ENCODE data around the gene SPOCD1. TPM values are rescaled to one million over a fixed set of nuclear protein-coding genes. Genes with fewer than 3 reads are reported as not detected.

Gene SPOCD1
- total RNA-seq, 1 experiment from 2014 or later = 0.54 TPM

DNA sequence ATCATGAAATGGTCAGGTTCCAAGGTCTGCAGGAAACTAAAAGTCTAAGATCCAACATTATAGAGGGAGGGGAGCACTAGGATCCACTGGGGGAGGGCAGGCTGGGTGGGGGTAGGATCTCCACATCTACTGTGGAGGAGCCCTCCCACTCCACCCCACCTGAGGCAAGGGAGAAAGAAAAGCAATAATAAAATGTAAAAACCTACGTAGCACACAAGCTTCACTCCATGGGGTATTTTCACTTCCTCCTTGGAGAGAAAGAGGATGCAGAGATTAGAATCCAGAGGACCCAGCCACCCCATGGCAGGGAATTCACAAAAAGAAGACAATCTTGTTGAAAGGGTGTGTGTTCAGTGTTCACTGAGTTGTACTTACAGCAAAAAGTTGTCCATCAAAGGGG, 14.4 kb downstream of the SPOCD1 start:
- Histone ChIP-seq H3K36me3 (ENCODE audit: control insufficient read depth, insufficient read depth, low read length) (no peaks in the 10 kb centered on the region), H3K27me3 (ENCODE audit: control insufficient read depth, insufficient read depth, low read length) (no peaks in the 10 kb centered on the region), H3K4me3 (ENCODE audit: low read depth in 2 of 2, low read length in 2 of 2) (no peak overlapping the region), H3K4me1 (ENCODE audit: control insufficient read depth, insufficient read depth, low read length) (peaks cover 7% of the 10 kb centered on the region; the same call in 1 of the 2 replicates), H3K9me3 (ENCODE audit: control insufficient read depth, insufficient read depth, low read depth, low read length) (no peaks in the 10 kb centered on the region), H3K27ac (ENCODE audit: low read length) (no peak overlapping the region)
- POLR2A ChIA-PET = no interaction called here
- no peak for ATAC-seq
- intact Hi-C loops (cut with micrococcal nuclease; ENCODE audit: unreplicated experiment) (no loop called here), in situ Hi-C loops (cut with HindIII; ENCODE audit: low pct_unique_long_range_greater_than_20kb, low sequenced_read_pairs) (no loop called here)
- TF ChIP-seq, protein P1, sequence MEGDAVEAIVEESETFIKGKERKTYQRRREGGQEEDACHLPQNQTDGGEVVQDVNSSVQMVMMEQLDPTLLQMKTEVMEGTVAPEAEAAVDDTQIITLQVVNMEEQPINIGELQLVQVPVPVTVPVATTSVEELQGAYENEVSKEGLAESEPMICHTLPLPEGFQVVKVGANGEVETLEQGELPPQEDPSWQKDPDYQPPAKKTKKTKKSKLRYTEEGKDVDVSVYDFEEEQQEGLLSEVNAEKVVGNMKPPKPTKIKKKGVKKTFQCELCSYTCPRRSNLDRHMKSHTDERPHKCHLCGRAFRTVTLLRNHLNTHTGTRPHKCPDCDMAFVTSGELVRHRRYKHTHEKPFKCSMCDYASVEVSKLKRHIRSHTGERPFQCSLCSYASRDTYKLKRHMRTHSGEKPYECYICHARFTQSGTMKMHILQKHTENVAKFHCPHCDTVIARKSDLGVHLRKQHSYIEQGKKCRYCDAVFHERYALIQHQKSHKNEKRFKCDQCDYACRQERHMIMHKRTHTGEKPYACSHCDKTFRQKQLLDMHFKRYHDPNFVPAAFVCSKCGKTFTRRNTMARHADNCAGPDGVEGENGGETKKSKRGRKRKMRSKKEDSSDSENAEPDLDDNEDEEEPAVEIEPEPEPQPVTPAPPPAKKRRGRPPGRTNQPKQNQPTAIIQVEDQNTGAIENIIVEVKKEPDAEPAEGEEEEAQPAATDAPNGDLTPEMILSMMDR (IDR thresholded peaks at IDR 0.05) = no peak
- no peak for TF ChIP-seq TCF7L2 (IDR thresholded peaks at IDR 0.05; ENCODE audit: low read depth, low read length)
- no peak for TF ChIP-seq SIN3A (IDR thresholded peaks at IDR 0.05; ENCODE audit: borderline replicate concordance, insufficient read depth, low read depth, low read length)
- TF ChIP-seq REST (IDR thresholded peaks at IDR 0.05; ENCODE audit: insufficient read depth in 1 of 2, low read depth in 2 of 2, low read length in 1 of 2) = no peak
- no peak for TF ChIP-seq POLR2AphosphoS5 (IDR thresholded peaks at IDR 0.05; ENCODE audit: low read depth, low read length)
- DNase-seq (ENCODE audit: low read depth, low spot score) = no peak
- no TSS peak for BruUV-seq (replicated peaks)
- CTCF ChIA-PET = no interaction called here

DNA sequence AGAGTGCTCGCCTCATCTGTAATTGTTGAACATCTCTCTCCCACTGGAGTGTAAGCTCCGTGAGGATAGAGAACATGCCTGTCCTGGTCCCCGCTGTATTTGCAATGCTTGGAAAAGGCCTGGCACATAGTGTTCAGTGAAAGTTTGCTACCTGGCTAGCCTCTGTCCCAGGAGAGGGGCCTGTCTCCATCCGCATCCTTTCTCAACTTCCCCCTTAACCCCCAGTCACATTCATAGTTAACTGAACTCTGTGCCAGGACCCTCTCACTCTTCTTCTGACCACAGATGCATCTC, 15.2 kb downstream of the SPOCD1 start:
- Histone ChIP-seq H3K9me3 (ENCODE audit: control insufficient read depth, insufficient read depth, low read depth, low read length) (no peaks in the 10 kb centered on the region), H3K4me1 (ENCODE audit: control insufficient read depth, insufficient read depth, low read length) (peaks cover 7% of the 10 kb centered on the region; the same call in 1 of the 2 replicates), H3K27me3 (ENCODE audit: control insufficient read depth, insufficient read depth, low read length) (no peaks in the 10 kb centered on the region), H3K36me3 (ENCODE audit: control insufficient read depth, insufficient read depth, low read length) (no peaks in the 10 kb centered on the region), H3K27ac (ENCODE audit: low read length) (no peak overlapping the region), H3K4me3 (ENCODE audit: low read depth in 2 of 2, low read length in 2 of 2) (no peak overlapping the region)
- in situ Hi-C loops (cut with HindIII; ENCODE audit: low pct_unique_long_range_greater_than_20kb, low sequenced_read_pairs) = no loop called here
- intact Hi-C loops (cut with micrococcal nuclease; ENCODE audit: unreplicated experiment) = no loop called here
- ChIA-PET CTCF (no interaction called here), POLR2A (no interaction called here)
- TF ChIP-seq POLR2AphosphoS5 (IDR thresholded peaks at IDR 0.05; ENCODE audit: low read depth, low read length) (no peak), SIN3A (IDR thresholded peaks at IDR 0.05; ENCODE audit: borderline replicate concordance, insufficient read depth, low read depth, low read length) (no peak), REST (IDR thresholded peaks at IDR 0.05; ENCODE audit: insufficient read depth in 1 of 2, low read depth in 2 of 2, low read length in 1 of 2) (no peak), TCF7L2 (IDR thresholded peaks at IDR 0.05; ENCODE audit: low read depth, low read length) (no peak)
- TF ChIP-seq, protein P1 (IDR thresholded peaks at IDR 0.05) = no peak
- no TSS peak for BruUV-seq (replicated peaks)
- DNase-seq (ENCODE audit: low read depth, low spot score) (no peak), ATAC-seq (no peak)

Measured in Panc1 (cell line).